OCI-LY1 (cell line): ENCODE measurements around the gene ATAD3C.

Experiments
- H2AFZ ChIP-seq: fragments of 200-600 bp; sonication (generic), shearing (Covaris generic); 2 replicates; pipeline ENCODE4 v1.6.0; 2014; ENCODE audit warnings: antibody characterized with exemption, mild to moderate bottlenecking, low read length
- H3F3A ChIP-seq: fragments of 200-600 bp; sonication (generic), shearing (Covaris generic); 2 replicates; pipeline ENCODE4 v1.6.0; 2014; ENCODE audit warnings: mild to moderate bottlenecking, antibody characterized with exemption, low read length, moderate library complexity; ENCODE audit not compliant: insufficient read depth
- H3K27ac ChIP-seq: fragments of 200-600 bp; sonication (generic); 2 replicates; pipeline ENCODE4 v1.5.1; 2014; ENCODE audit warnings: low read length, mixed run types, mild to moderate bottlenecking, low read depth; ENCODE audit not compliant: poor library complexity, severe bottlenecking
- H3K27me3 ChIP-seq: fragments of 200-600 bp; sonication (generic); 2 replicates; pipeline ENCODE4 v1.6.0; 2014; ENCODE audit warnings: antibody characterized with exemption, mild to moderate bottlenecking, low read length, moderate library complexity; ENCODE audit not compliant: insufficient read depth
- H3K36me3 ChIP-seq: fragments of 200-600 bp; sonication (generic); 2 replicates; pipeline ENCODE4 v1.6.1; 2014; ENCODE audit warnings: mild to moderate bottlenecking, antibody characterized with exemption, low read length, moderate library complexity, mixed read lengths; ENCODE audit not compliant: insufficient read depth
- H3K4me1 ChIP-seq: fragments of 200-600 bp; sonication (generic); 2 replicates; pipeline ENCODE4 v1.5.1; 2014; ENCODE audit warnings: mild to moderate bottlenecking, low read length, moderate library complexity; ENCODE audit not compliant: insufficient read depth, severe bottlenecking
- H3K4me2 ChIP-seq: fragments of 200-600 bp; sonication (generic), shearing (Covaris generic); 2 replicates; pipeline ENCODE4 v1.6.1; 2014; ENCODE audit warnings: low read length
- H3K4me3 ChIP-seq: fragments of 200-600 bp; sonication (generic); 2 replicates; pipeline ENCODE4 v1.5.1; 2014; ENCODE audit warnings: low read length, low read depth, mild to moderate bottlenecking, mixed read lengths; ENCODE audit not compliant: poor library complexity, severe bottlenecking
- H3K79me2 ChIP-seq: fragments of 200-600 bp; shearing (Covaris generic); 2 replicates; pipeline ENCODE4 v1.6.1; 2016; ENCODE audit warnings: mixed run types, low read length, mixed read lengths; ENCODE audit not compliant: insufficient read depth
- H3K9ac ChIP-seq: fragments of 200-600 bp; sonication (generic), shearing (Covaris generic); 2 replicates; pipeline ENCODE4 v1.6.1; 2014; ENCODE audit warnings: mild to moderate bottlenecking, low read length, mixed read lengths
- H3K9me2 ChIP-seq: fragments of 200-600 bp; sonication (generic), shearing (Covaris generic); 2 replicates; pipeline ENCODE4 v1.6.1; 2014; ENCODE audit warnings: low read depth, mild to moderate bottlenecking, low read length, mixed read lengths
- H3K9me3 ChIP-seq: fragments of 200-600 bp; shearing (Covaris generic); 2 replicates; pipeline ENCODE4 v1.6.1; 2014; ENCODE audit warnings: low read length, mixed read lengths
- H4K20me1 ChIP-seq: fragments of 200-600 bp; sonication (generic), shearing (Covaris generic); 2 replicates; pipeline ENCODE4 v1.6.0; 2016; ENCODE audit warnings: mild to moderate bottlenecking, low read length; ENCODE audit not compliant: insufficient read depth
- EZH2 ChIP-seq: fragments of 200-600 bp; sonication (generic), shearing (Covaris generic); IDR thresholded peaks from 2 replicates; pipeline ENCODE4 v1.8.0; 2017; ENCODE audit warnings: borderline replicate concordance, mixed run types, mild to moderate bottlenecking, antibody characterized with exemption, low read length, moderate library complexity, mixed read lengths
- TF ChIP-seq, protein P1 (sequence below): fragments of 200-600 bp; sonication (generic), shearing (Covaris generic); IDR thresholded peaks from 2 replicates; pipeline ENCODE4 v1.5.1; 2017; ENCODE audit warnings: mild to moderate bottlenecking, antibody characterized with exemption, low read length, moderate library complexity, mixed read lengths

The ATAD3C gene

DNA sequence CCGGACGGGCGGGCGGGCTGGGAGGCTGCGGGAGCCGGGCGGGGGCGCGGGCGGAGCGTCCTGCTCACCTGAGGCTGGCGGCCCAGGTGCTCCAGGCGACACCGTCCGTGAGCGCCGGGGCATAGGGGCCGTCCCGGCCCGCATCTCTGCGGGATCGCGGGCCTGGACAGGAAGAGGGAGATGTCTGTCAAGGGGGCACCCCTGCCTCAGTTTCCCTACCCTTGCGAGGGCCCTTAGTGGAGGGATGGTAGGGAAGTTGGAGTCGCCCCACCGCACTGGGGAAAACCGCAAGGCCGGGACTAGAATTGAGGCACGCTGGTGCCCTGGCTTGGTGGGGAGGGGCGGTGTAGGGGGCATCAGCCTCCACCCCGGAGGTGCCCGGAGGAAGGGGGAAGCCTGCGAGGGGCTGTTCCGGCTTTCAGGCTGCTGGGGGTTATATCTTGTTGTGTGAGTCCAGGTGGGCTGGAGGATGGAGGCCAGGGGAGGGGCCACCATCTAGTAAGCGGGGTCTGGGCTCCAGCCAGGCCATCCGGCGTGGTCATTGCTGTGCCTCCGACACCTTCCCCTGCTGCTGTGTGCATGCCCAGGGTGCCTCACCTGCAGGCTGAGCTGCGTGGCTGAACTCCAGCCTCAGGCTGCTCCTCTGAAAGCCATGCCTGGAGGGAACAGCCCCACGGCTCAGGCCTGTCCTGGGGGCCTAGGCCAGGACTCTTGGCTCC, 13.4 kb upstream of the ATAD3C start:
- Histone ChIP-seq H3K4me3 (no peak overlapping the region), H3K27ac (no peak overlapping the region), H3K4me2 (no peak overlapping the region), H3K4me1 (no peaks in the 10 kb centered on the region), H3K36me3 (no peaks in the 10 kb centered on the region), H3K9ac (no peak overlapping the region), H3F3A (no peaks in the 10 kb centered on the region), H3K9me2 (no peaks in the 10 kb centered on the region), H3K9me3 (no peaks in the 10 kb centered on the region), H2AFZ (no peak overlapping the region), H3K27me3 (peaks cover 7% of the 10 kb centered on the region; the same call in 1 of the 2 replicates), H3K79me2 (no peaks in the 10 kb centered on the region), H4K20me1 (no peaks in the 10 kb centered on the region)
- TF ChIP-seq EZH2: no peak
- TF ChIP-seq, protein P1, sequence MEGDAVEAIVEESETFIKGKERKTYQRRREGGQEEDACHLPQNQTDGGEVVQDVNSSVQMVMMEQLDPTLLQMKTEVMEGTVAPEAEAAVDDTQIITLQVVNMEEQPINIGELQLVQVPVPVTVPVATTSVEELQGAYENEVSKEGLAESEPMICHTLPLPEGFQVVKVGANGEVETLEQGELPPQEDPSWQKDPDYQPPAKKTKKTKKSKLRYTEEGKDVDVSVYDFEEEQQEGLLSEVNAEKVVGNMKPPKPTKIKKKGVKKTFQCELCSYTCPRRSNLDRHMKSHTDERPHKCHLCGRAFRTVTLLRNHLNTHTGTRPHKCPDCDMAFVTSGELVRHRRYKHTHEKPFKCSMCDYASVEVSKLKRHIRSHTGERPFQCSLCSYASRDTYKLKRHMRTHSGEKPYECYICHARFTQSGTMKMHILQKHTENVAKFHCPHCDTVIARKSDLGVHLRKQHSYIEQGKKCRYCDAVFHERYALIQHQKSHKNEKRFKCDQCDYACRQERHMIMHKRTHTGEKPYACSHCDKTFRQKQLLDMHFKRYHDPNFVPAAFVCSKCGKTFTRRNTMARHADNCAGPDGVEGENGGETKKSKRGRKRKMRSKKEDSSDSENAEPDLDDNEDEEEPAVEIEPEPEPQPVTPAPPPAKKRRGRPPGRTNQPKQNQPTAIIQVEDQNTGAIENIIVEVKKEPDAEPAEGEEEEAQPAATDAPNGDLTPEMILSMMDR: no peak

DNA sequence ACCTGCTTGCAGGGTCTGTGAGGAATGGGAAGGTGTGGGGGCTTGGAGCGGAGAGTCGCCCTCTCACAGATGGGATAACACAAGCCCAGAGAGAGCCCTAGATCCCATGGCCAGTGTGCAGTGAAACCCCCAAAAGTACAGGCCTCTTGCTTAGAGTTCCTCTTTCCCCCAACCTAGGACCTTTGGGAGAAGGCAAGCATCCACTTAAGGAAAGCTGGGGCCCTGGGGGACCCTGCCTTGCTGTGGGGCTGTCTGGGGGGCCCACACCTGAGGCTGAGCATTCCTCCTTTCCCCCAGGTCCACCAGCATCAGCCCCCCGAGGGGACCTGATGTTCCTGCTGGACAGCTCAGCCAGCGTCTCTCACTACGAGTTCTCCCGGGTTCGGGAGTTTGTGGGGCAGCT, 12.9 kb upstream of the ATAD3C start:
- no peak overlapping the region for H3K9ac ChIP-seq
- H3K4me1 ChIP-seq: no peaks in the 10 kb centered on the region
- no peak overlapping the region for H2AFZ ChIP-seq
- no peaks in the 10 kb centered on the region for H3K79me2 ChIP-seq
- H3K36me3 ChIP-seq: no peaks in the 10 kb centered on the region
- no peak overlapping the region for H3K4me3 ChIP-seq
- peaks cover 7% of the 10 kb centered on the region; the same call in 1 of the 2 replicates for H3K27me3 ChIP-seq
- no peaks in the 10 kb centered on the region for H3F3A ChIP-seq
- no peak for TF ChIP-seq EZH2
- TF ChIP-seq, protein P1: no peak
- H3K4me2 ChIP-seq: no peak overlapping the region
- no peaks in the 10 kb centered on the region for H3K9me3 ChIP-seq
- H3K9me2 ChIP-seq: no peaks in the 10 kb centered on the region
- H4K20me1 ChIP-seq: no peaks in the 10 kb centered on the region
- no peak overlapping the region for H3K27ac ChIP-seq

DNA sequence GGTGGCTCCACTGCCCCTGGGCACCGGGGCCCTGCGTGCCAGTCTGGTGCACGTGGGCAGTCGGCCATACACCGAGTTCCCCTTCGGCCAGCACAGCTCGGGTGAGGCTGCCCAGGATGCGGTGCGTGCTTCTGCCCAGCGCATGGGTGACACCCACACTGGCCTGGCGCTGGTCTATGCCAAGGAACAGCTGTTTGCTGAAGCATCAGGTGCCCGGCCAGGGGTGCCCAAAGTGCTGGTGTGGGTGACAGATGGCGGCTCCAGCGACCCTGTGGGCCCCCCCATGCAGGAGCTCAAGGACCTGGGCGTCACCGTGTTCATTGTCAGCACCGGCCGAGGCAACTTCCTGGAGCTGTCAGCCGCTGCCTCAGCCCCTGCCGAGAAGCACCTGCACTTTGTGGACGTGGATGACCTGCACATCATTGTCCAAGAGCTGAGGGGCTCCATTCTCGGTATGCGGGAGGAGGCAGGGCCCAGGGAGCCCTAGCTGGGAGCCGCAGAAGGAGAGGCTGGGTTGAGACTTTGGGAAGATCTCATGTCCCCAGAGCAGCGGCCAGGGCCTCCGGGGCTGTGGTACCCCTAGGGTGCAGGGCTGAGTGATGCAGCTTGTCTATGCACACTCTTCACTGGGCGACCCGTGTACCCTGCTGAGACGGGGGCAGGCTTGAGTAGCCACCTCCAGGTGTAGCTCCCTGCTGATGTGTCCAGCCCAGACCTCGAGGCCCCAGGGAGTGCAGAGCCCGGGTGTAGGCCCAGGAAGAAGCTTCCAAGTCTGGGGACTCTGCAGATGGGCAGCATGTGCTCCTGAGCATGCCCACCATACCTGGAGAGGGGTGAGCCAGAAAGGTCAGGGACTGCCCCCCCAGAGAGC, 12.2 kb upstream of the ATAD3C start:
- H3K4me2 ChIP-seq: no peak overlapping the region
- no peaks in the 10 kb centered on the region for H3K79me2 ChIP-seq
- H3K4me3 ChIP-seq: no peak overlapping the region
- H3K4me1 ChIP-seq: no peaks in the 10 kb centered on the region
- H3F3A ChIP-seq: no peaks in the 10 kb centered on the region
- no peak overlapping the region for H2AFZ ChIP-seq
- H3K27me3 ChIP-seq: peaks cover 7% of the 10 kb centered on the region; the same call in 1 of the 2 replicates
- TF ChIP-seq EZH2: no peak
- TF ChIP-seq, protein P1: no peak
- H3K9me3 ChIP-seq: no peaks in the 10 kb centered on the region
- H3K27ac ChIP-seq: no peak overlapping the region
- no peaks in the 10 kb centered on the region for H4K20me1 ChIP-seq
- no peaks in the 10 kb centered on the region for H3K36me3 ChIP-seq
- no peak overlapping the region for H3K9ac ChIP-seq
- no peaks in the 10 kb centered on the region for H3K9me2 ChIP-seq
